GM10847 (cell line): ENCODE measurements around the gene CNTNAP2.

Source experiments
- POLR2A ChIP-seq: IDR thresholded peaks from 2 replicates; pipeline ENCODE4 v1.6.1; 2011; ENCODE audit not compliant: insufficient read length; ENCODE audit errors: extremely low read depth

Gene CNTNAP2

DNA sequence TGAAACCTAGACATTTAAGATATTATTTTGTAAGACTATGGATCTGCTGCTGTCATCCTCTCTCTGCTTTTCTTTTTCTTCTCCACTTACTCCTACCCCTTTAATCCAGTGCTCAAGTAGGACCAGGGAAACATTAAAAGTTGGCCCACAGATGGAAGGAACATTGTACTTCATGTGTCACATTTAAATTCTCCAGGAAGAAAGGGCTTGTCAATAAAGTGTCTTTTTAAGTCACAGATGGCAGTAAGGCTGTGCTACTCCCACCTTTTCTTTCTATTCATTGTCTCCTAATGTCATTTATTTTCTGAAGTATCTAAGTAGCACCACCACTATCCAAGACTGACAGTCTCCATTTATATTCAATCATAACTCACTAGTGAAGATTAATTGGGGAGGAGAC is 1736.2 kb downstream of the CNTNAP2 start:
- no peak for TF ChIP-seq POLR2A

DNA sequence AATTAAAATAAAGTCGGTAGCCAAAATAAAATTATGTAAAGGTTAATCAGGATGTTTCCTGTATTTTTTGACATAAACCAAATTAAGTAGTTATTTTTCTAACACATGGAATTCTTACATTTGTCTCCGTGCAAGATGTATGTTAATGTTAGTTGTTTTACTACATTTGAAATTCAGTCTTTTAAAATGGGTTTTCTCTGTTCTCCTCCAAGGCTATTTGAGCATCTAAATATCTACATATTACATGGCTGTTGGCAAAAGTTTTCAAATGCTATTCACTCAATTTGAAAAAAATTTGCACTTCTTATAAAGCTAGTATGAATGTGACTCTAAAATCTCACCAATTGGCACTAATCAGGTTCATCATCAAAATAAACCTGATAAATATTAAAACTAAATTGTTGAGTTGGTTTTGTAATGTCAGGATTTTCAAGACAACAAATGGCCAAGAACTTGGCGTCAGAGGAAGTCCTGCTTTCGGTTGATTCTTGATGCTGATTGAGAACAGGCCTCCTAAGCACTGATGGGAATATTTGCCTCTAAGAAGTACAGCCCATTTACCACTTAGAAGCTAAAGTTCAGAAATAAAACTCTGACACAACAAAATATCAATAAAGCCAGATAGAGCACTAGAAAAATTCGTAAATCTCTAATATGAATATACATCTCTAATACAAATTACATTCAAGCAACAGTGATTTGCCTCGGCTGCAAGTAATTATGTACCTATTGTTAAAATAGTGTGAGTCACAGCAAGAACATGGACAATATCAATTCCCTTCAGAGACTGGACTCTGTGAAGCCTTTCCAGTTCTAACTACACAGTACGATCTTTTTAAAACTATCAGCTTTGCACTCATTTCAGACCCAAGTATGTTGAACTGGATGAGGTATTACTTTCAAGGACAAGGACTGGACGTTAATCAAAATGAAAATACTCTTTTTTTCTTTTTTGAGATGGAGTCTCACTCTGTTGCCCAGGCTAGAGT is 1740.8 kb downstream of the CNTNAP2 start:
- TF ChIP-seq POLR2A: no peak

DNA sequence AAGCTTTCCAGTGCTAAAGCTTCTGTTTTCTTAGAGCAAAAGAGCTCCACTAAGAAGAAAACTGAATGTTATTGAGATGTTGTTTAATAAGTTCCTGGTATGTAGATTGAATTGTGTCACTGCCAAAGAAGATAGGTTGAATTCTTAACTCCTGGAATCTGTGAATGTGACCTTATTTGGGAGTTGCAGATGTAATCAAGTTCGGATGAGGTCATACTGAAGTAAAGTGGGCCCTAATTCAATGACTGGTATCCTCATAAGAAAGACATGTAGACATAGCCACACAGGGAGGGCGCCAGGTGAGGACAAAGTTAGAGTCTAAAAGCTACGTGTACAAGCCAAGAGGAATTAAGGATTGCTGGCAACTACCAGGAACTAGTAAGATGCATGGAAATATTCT is 1741.8 kb downstream of the CNTNAP2 start:
- TF ChIP-seq POLR2A: no peak

DNA sequence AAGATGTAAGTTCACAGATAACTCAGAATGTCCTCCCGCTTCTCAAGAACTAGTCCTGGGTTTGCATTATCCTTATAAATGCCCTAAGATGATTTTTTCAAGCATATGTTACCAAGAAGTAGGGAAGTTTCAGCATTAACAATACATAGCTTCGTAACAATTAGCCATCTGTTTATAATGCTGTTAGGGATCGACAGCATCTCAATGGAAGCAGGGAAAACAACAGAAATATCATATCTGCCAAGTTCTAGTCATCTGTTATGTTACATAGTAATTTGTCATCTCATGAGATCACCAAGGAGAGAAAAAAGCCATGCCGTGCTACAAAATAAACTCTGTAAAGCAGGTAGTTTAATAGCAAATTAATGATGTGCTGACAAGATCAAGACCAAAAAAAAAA is 1742.4 kb downstream of the CNTNAP2 start:
- no peak for TF ChIP-seq POLR2A

DNA sequence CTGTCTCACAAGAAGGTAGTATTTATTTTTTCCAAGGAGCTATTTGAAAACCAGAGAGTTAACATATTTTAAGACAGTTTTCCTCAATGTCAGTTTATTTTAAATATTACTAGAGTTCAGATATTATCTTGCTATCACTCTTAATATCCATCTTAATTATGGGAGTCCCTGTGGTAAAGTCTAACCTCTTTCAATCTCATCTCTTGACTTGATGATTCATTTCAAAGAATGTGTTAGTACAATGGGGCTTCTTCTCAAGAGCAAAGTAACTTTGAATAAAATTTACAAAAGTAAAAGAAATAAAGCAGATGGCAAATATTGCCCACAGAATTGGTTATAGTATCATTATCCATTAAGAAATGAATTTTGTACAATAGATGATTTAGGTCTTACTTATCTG is 1742.9 kb downstream of the CNTNAP2 start:
- TF ChIP-seq POLR2A: no peak

DNA sequence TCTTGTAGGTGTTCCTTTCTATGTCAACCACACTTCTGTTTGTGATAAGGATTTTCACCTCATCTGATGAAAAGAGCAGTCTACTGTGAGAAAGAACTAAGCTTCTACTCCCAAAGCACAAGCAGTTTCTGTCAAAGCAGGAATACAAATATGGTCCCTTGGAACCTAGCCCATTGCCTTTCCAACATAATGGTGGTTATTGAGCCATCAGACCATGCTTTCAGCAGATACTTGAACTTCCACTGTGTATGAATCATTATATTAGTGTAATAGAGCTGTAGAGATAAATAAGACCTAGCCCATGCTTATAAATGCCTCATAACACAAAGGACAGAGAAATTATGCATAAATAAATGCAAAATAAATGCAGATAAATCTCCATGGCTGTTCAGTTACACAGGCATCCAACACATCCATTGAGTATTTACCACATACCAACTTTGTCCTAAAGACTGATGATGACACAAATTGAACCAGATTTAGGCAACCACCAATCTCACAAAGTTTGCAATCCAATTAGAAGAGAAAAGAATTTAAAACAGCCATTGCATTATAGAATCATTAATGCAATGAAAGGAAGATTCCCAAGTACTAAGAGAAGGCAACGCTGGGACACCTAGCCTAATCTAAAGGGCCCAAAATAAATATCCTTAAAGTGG is 1744.6 kb downstream of the CNTNAP2 start:
- TF ChIP-seq POLR2A: no peak

DNA sequence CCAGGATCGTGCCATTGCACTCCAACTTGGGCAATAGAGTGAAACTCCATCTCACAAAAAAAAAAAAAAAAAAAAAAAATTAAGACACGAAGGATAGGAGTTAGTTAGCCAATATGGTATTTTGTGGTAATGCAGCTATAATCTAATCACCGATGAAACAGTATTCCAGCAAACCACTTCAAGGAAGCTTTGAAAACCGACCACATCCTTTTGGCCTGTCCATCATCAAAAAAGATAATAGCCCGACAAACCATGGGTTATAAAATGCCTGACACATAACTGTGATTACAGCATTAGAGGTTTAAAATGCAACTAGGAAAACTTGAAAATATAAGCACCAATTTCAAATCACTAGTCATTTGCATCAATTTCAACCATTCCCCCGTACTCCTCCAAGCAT is 1745.3 kb downstream of the CNTNAP2 start:
- no peak for TF ChIP-seq POLR2A

DNA sequence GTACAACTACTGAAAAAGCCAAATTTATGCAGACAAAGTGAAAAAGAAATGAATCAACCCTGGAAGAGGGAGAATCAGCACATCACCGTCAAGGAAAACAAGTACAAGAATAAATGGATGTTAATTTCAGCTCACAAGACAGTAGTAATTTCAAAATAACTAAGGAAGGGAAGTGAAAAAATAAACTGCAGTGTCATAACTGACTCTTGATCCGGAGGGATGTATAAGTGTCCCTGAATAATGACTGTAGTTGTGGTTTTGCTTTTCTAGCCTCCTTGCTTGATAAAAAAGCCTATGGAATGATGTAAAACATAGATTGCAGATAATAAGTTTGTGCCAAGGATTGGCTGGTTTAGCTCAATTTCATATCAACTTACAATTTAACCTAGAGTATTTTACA is 1752.9 kb downstream of the CNTNAP2 start:
- no peak for TF ChIP-seq POLR2A

DNA sequence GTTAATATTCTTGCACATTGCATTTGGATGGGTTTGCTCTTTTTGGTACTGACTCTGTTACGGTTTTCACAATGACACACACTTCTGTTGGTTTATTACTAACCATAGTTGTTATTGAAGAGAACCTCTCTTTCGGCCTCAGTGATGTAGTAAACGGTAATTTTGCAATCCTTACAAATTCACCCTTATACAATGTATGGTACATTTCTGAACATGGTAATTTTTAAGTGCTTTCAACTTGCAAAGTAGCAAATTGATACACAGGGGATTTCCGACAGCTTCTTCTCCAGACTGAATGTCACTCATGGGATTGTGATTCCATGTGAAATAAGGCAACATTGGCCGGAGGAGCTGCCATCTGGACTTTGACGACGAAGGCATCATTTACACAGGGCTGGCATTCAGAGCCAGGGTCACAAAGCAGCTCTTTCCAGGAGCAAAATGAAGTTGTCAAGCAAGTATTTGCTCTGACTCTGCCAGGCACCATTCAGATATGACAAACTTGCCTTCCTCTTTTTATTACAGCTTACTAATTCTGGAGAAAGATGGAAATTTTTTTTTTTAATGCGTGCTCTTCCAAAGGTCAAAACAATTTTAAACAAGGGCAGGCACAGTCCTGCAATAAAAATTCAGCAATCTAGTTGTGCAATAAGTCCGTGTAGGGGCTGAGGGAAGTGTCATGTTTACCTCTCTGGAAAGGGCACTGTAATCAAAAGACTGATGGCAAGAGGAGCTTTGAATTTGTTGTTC is 1762.5 kb downstream of the CNTNAP2 start:
- TF ChIP-seq POLR2A: no peak

DNA sequence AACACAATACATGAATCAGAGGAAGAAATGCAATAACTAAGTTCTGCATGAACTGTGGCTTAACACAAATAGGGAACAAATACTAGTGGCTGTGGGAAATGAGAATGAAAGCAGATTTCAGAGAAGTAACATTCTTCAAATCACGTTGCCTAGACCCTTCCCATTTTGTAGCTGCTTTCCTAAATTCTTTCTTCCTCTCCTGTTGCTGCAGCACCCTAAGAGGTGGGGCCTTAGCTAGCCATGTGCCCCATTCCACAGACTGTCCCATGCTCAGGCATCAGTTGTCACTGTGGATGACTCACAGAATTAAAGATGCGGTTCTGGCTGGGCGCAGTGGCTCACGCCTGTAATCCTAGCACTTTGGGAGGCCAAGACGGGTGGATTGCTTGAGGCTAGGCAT is 1769.3 kb downstream of the CNTNAP2 start:
- TF ChIP-seq POLR2A: no peak

DNA sequence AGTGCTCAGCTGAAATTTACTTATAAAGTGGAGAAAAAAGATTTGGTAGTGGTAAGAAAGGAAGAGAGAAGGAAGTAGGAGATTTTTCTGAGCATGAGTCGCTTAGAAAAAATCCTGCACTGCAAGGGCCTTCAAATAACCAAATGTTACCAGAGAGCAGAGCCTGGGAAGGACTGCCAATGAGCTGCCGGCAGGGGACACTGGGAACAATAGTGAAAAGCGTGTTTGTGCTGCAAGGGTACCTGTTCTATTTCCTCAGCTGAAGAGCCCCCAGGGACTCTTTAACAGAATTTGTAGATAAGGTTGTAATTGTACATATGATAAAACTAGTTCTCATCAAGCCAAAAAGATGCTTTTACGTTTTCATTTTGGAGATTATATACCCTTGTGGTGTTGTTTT is 1777.7 kb downstream of the CNTNAP2 start:
- TF ChIP-seq POLR2A: no peak

DNA sequence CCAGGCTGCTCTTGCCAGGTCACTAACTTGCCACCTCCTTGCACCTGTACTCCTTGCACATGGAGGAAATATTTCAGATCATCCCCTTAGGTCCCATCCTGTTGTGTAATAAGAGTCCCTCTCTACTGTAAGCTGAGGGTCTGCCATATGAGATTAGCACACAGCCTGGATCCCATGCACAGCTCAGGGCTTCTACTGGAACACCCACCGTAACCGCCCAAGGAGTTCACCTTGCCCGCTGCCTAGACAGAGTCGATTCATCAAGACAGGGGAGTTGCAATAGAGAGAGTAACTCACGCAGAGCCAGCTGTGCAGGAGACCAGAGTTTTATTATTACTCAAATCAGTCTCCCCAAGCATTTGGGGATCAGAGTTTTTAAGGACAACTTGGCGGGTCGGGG is 1779.5 kb downstream of the CNTNAP2 start:
- TF ChIP-seq POLR2A: no peak

DNA sequence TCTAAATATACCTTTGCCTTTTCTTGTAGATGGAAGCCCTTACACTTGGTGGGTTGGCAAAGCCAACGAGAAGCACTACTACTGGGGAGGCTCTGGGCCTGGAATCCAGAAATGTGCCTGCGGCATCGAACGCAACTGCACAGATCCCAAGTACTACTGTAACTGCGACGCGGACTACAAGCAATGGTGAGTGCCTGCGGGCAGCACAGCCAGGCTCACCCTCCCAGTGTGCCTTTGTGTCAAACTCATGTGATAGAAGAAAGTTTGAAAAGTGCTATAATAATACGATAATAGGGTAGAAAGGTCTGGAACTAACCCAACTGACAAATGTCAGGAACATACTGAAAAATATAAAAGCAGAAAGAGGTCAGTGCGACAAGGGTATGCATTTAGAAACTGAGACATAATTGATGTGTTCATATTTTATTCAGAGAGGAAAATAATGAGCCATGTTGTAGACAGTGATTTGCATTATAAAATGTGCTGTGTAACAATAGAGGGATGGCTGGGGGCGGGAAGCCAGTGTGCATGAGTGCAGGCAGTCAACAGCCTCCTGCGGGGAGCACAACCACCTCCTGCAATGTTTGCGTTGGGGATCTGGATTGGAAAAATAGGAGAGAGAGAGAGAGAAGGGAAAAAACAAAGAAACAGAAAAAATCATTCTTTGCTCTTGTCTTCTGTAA is 1787.1 kb downstream of the CNTNAP2 start:
- TF ChIP-seq POLR2A: no peak

DNA sequence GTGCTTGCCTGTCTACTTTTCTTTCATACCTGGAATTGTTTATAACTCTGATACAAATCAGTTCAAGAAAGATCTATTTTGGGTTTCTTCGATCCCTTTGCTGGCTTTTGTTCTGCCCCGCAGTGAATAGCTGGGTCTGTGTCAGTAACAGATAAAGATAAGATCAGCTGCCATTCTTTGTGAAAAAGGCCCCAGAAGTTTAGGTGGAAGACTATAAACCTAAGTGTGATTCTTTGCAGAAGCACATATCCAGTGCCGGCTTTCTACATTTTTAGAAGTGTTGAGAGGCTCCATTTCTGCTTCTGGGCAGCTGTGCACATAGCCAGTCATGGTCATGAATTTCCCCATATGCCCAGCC is 1787.6 kb downstream of the CNTNAP2 start:
- TF ChIP-seq POLR2A: no peak
